K562 (cell line): ENCODE measurements around the gene LCNL1. TPM values are rescaled to one million over a fixed set of nuclear protein-coding genes. Genes with fewer than 3 reads are reported as not detected.
A peak's percentile ranks its signal among the peaks of the same experiment; 100 is the strongest.

Experiments
- ATAC-seq: fragments of 200-7000 bp; cut with Tn5 transposase; 3 replicates; pipeline ENCODE4 v1.9.1; 2020; ENCODE audit warnings: moderate library complexity
- BruUV-seq: library from RNA; stranded (reverse); fragments of 400-500 nt; replicated peaks from 2 replicates; lab custom pipeline; 2021; lab: Mats Ljungman, UMichigan
- CTCF ChIA-PET: fragments of 300-600 bp; formaldehyde crosslinking; extraction: SDS; loops from one replicate; lab custom pipeline; 2021; ENCODE audit warnings: low intra/inter-chr PET ratio; lab: Yijun Ruan, JAX
- POLR2A ChIA-PET: fragments of 300-600, 350-650 bp; sonication (Branson Sonifier 250); formaldehyde crosslinking; extraction: SDS; loops from one replicate; lab custom pipeline; 2021; ENCODE audit warnings: antibody characterized with exemption, inconsistent platforms; lab: Yijun Ruan, JAX
- DNase-seq, 4 experiments: peaks; one replicate each; pipeline versions ENCODE4 v3.0.0 to v3.0.0-alpha.2; 2011 to 2018; ENCODE audit warnings: low spot score in 3 of 4, mixed read lengths in 3 of 4; ENCODE audit errors: extremely low read depth in 1 of 4
- FAIRE-seq: peaks from 2 replicates; lab custom pipeline; 2011; peaks lifted over from hg19 to GRCh38; lab: Jason Lieb, UNC
- H2AFZ ChIP-seq: 2 replicates; pipeline ENCODE4 v1.6.0; 2011; ENCODE audit warnings: low read depth, low read length, control low read depth, inconsistent platforms
- H3K27ac ChIP-seq: fragments of 200-600 bp; 3 replicates; pipeline ENCODE4 v1.8.0; 2011; ENCODE audit warnings: low read depth, mild to moderate bottlenecking, control low read depth, inconsistent platforms, low read length, moderate library complexity, mixed read lengths; ENCODE audit errors: extremely low read depth
- H3K27me3 ChIP-seq, 2 experiments: fragments of 300-600 bp in 1 of 2; 2 replicates in 1 of 2; 3 replicates in 1 of 2; pipeline versions ENCODE4 v1.6.0 to v1.8.0; 2011; ENCODE audit warnings: inconsistent platforms in 2 of 2, low read length in 2 of 2, mild to moderate bottlenecking in 1 of 2, mixed read lengths in 1 of 2, moderate library complexity in 1 of 2; ENCODE audit not compliant: control insufficient read depth in 2 of 2, insufficient read depth in 2 of 2
- H3K36me3 ChIP-seq: fragments of 300-600 bp; 3 replicates; pipeline ENCODE4 v1.8.0; 2011; ENCODE audit warnings: mild to moderate bottlenecking, low read length, inconsistent platforms; ENCODE audit not compliant: control insufficient read depth, insufficient read depth
- H3K4me1 ChIP-seq, 2 experiments: fragments of 200-600 bp in 1 of 2; replicated peaks in 1 of 2; 2 replicates in 1 of 2; 3 replicates in 1 of 2; pipeline versions ENCODE4 v1.5.1 to v1.8.0; 2011; ENCODE audit warnings: inconsistent platforms in 2 of 2, low read length in 2 of 2, mild to moderate bottlenecking in 1 of 2, mixed read lengths in 1 of 2, moderate library complexity in 1 of 2; ENCODE audit not compliant: control insufficient read depth in 2 of 2, insufficient read depth in 2 of 2
- H3K4me2 ChIP-seq: 2 replicates; pipeline ENCODE4 v1.6.1; 2011; ENCODE audit warnings: low read length, control low read depth, inconsistent platforms, mixed read lengths; ENCODE audit not compliant: insufficient read depth
- H3K4me3 ChIP-seq: fragments of 200-600 bp; sonication (generic), shearing (Covaris generic); 2 replicates; pipeline ENCODE4 v1.5.1; 2016; ENCODE audit warnings: control low read depth, inconsistent platforms
- H3K79me2 ChIP-seq: fragments of 200-600 bp; 3 replicates; pipeline ENCODE4 v1.8.0; 2011; ENCODE audit warnings: low read length, inconsistent platforms; ENCODE audit not compliant: control insufficient read depth, insufficient read depth
- H3K9ac ChIP-seq, 2 experiments: 2 replicates each; pipeline versions ENCODE4 v1.6.0 to v1.6.1; 2011; ENCODE audit warnings: low read depth in 2 of 2, low read length in 2 of 2, control low read depth in 1 of 2, inconsistent platforms in 1 of 2, mild to moderate bottlenecking in 1 of 2, mixed read lengths in 1 of 2; ENCODE audit not compliant: insufficient read depth in 1 of 2
- H3K9me1 ChIP-seq: one replicate; pipeline ENCODE4 v1.6.0; 2011; ENCODE audit warnings: inconsistent platforms, mild to moderate bottlenecking, low read length, moderate library complexity; ENCODE audit not compliant: control insufficient read depth, insufficient read depth
- H3K9me3 ChIP-seq: replicated peaks from 2 replicates; pipeline ENCODE4 v1.5.1; 2011; ENCODE audit warnings: low read depth, low read length, inconsistent platforms; ENCODE audit not compliant: control insufficient read depth, insufficient read depth
- H4K20me1 ChIP-seq: replicated peaks from 2 replicates; pipeline ENCODE4 v1.6.1; 2011; ENCODE audit warnings: low read length, inconsistent platforms, mixed read lengths; ENCODE audit not compliant: control insufficient read depth, insufficient read depth
- ADNP ChIP-seq: fragments of 200-800 bp; sonication (Bioruptor generic); IDR thresholded peaks from 2 replicates; pipeline ENCODE4 v1.6.1; 2016; ENCODE audit warnings: missing genetic modification characterization, missing compliant biosample characterization
- CBX3 ChIP-seq, 2 experiments: IDR thresholded peaks; 1 replicate in 1 of 2; 2 replicates in 1 of 2; pipeline ENCODE4 v1.6.1; 2012; ENCODE audit warnings: inconsistent platforms in 2 of 2, low read length in 2 of 2, borderline replicate concordance in 1 of 2, control low read depth in 1 of 2
- EGR1 ChIP-seq: fragments of 450-650 bp; conservative IDR thresholded peaks from 2 replicates; pipeline ENCODE4 v1.6.1; 2017; ENCODE audit warnings: mild to moderate bottlenecking
- FOXJ3 ChIP-seq: sonication (generic); formaldehyde crosslinking; IDR thresholded peaks from 2 replicates; pipeline ENCODE4 v1.4.0; 2020; ENCODE audit warnings: mild to moderate bottlenecking, missing genetic modification reagents
- HNRNPH1 ChIP-seq: fragments of 200-400 bp; formaldehyde crosslinking; optimal IDR thresholded peaks from 2 replicates; pipeline ENCODE3; 2017; ENCODE audit warnings: low read depth, mild to moderate bottlenecking, low read length, moderate library complexity
- HNRNPLL ChIP-seq: fragments of 200-400 bp; formaldehyde crosslinking; IDR thresholded peaks from 2 replicates; pipeline ENCODE4 v1.6.1; 2017; ENCODE audit warnings: low read length, low read depth, mild to moderate bottlenecking; ENCODE audit not compliant: poor library complexity, severe bottlenecking
- MTA3 ChIP-seq: fragments of 450-650 bp; formaldehyde crosslinking; IDR thresholded peaks from 2 replicates; pipeline ENCODE4 v1.6.1; 2017; ENCODE audit warnings: mild to moderate bottlenecking, borderline replicate concordance
- MYBL2 ChIP-seq, 2 experiments: fragments of 450-650 bp in 1 of 2; sonication (generic) in 1 of 2; formaldehyde crosslinking in 1 of 2; IDR thresholded peaks; 2 replicates each; pipeline versions ENCODE4 v1.6.1 to v1.8.1; 2017 to 2022; ENCODE audit warnings: borderline replicate concordance in 1 of 2, inconsistent platforms in 1 of 2, low read depth in 1 of 2, mild to moderate bottlenecking in 1 of 2, missing genetic modification reagents in 1 of 2, moderate library complexity in 1 of 2
- NFATC3 ChIP-seq: fragments of 450-650 bp; IDR thresholded peaks from 2 replicates; pipeline ENCODE4 v1.6.1; 2017; ENCODE audit warnings: mild to moderate bottlenecking
- PHB ChIP-seq: fragments of 250-450 bp; sonication (Bioruptor Pico); IDR thresholded peaks from 2 replicates; pipeline ENCODE4 v1.5.0; 2021
- PML ChIP-seq: IDR thresholded peaks from 2 replicates; pipeline ENCODE4 v1.6.1; 2012; ENCODE audit warnings: low read length, inconsistent platforms
- POLR2G ChIP-seq: fragments of 200-400 bp; formaldehyde crosslinking; IDR thresholded peaks from 2 replicates; pipeline ENCODE4 v1.6.1; 2017; ENCODE audit warnings: low read depth, mild to moderate bottlenecking, antibody characterized with exemption, low read length, moderate library complexity
- POLR3G ChIP-seq: IDR thresholded peaks from 2 replicates; pipeline ENCODE4 v1.6.1; 2011; ENCODE audit not compliant: insufficient read length, insufficient replicate concordance; ENCODE audit errors: extremely low read depth
- RAD21 ChIP-seq, 2 experiments: fragments of 250-450 bp in 1 of 2; fragments of 450-650 bp in 1 of 2; sonication (Bioruptor Pico) in 1 of 2; formaldehyde crosslinking in 1 of 2; IDR thresholded peaks in 1 of 2; conservative IDR thresholded peaks in 1 of 2; 2 replicates each; pipeline versions ENCODE4 v1.4.0 to v1.8.0; 2020 to 2022; ENCODE audit warnings: mild to moderate bottlenecking in 2 of 2, moderate library complexity in 1 of 2
- TEAD1 ChIP-seq, 2 experiments: fragments of 450-650 bp in 1 of 2; sonication (generic) in 1 of 2; formaldehyde crosslinking; IDR thresholded peaks; 2 replicates each; pipeline versions ENCODE4 v1.4.0 to v1.8.0; 2020 to 2022; ENCODE audit warnings: mild to moderate bottlenecking in 2 of 2, missing genetic modification reagents in 1 of 2
- ZNF146 ChIP-seq: IDR thresholded peaks from one replicate; pipeline ENCODE4 v1.6.1; 2018; ENCODE audit warnings: missing compliant biosample characterization; ENCODE audit not compliant: unreplicated experiment
- ZNF24 ChIP-seq: fragments of 450-650 bp; IDR thresholded peaks from 2 replicates; pipeline ENCODE4 v1.6.1; 2016
- ZNF263 ChIP-seq: sonication (generic); formaldehyde crosslinking; IDR thresholded peaks from 2 replicates; pipeline ENCODE4 v1.8.0; 2022; ENCODE audit warnings: mild to moderate bottlenecking, missing genetic modification reagents, borderline replicate concordance
- ZNF444 ChIP-seq: fragments of 250-450 bp; sonication (Bioruptor Pico); IDR thresholded peaks from 2 replicates; pipeline ENCODE4 v1.4.0; 2020; ENCODE audit warnings: mild to moderate bottlenecking, moderate library complexity
- WGBS: fragments of 100-300 bp; shearing (Covaris generic); methylation state at CpG from one replicate; pipeline ENCODE4 v1.1.6; 2016; ENCODE audit warnings: low coverage, mixed read lengths; ENCODE audit not compliant: insufficient coverage; ENCODE audit errors: missing lambda C conversion rate; 5-methylcytosine and 5-hydroxymethylcytosine counted together
- in situ Hi-C: fragments of 300-500 bp; cut with MboI; formaldehyde crosslinking; loops from 4 replicates; pipeline ENCODE4 v1.15.0; 2018; ENCODE audit warnings: inconsistent platforms, mixed read lengths
- intact Hi-C: fragments of 100-400 bp; cut with micrococcal nuclease; formaldehyde crosslinking; loops from 2 replicates; pipeline ENCODE4 v1.14.2; 2022
- polyA plus RNA-seq, 8 experiments: library from polyadenylated mRNA; depleted of rRNA in 4 of 8; stranded (reverse) in 5 of 8; unstranded in 3 of 8; fragments of >200 nt; fragmentation: Nextera tagmentation in 2 of 8; fragmentation: Illumina TruSeq in 1 of 8; extraction: Ambion mirVana in 2 of 8; extraction: Trizol in 1 of 8; gene quantifications; 2 replicates each; pipeline versions ENCODE4 v1.2.1 to v1.2.3, GENCODE V29; 2011 to 2014; ENCODE audit warnings: inconsistent platforms in 1 of 8, missing spikeins in 1 of 8
- total RNA-seq, 7 experiments: library from RNA; depleted of rRNA in 6 of 7; stranded (reverse); fragments of >200 nt in 6 of 7; fragmentation: Illumina TruSeq in 2 of 7; extraction: Trizol in 2 of 7; gene quantifications; 2 replicates each; pipeline versions ENCODE4 v1.2.1 to v1.2.3, GENCODE V29; 2011 to 2021; ENCODE audit warnings: low replicate concordance in 1 of 7
- TF ChIP-seq, protein P1 (sequence below): fragments of 250-450 bp; sonication (Bioruptor Pico); IDR thresholded peaks from 2 replicates; pipeline ENCODE4 v1.5.0; 2021; ENCODE audit warnings: mild to moderate bottlenecking, moderate library complexity
- TF ChIP-seq, protein P2 (sequence below): IDR thresholded peaks from 2 replicates; pipeline ENCODE4 v1.6.1; 2011; ENCODE audit not compliant: insufficient read length; ENCODE audit errors: extremely low read depth

The LCNL1 gene
- total and polyA plus RNA-seq, 9 of the 15 experiments (the other 6 are each of a cell fraction or from before 2014, with no cell fraction given): 0.04 to 0.16 (median 0.04) TPM; not detected in 4

DNA sequence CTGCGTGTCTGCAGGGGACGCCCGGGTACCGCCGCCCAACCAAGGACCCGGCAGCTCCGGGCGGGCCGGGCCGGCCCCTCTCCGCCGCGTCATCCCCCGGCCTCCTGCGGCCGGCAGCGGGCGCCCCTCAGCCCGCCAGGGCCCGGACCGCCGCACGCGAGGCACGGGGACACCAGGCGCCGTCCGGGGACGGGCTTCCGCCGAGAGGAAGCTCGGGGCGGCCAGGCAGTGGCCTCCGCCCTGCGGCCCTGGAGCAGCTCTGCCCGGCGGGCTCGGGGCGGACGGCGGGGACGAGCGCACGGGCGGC is 38.6 kb upstream of the LCNL1 start:
- Histone ChIP-seq H3K9me1 (peaks cover 5% of the 10 kb centered on the region), H3K27me3 (no peaks in the 10 kb centered on the region), H3K4me1 (peaks cover 24 to 92% of the 10 kb centered on the region in 2 experiments), H3K9ac (peak overlapping the region; percentile 90 to 98), H4K20me1 (no peaks in the 10 kb centered on the region), H3K4me3 (peak overlapping the region; percentile 95), H3K4me2 (peak overlapping the region; percentile 88), H2AFZ (peak overlapping the region; percentile 81), H3K9me3 (no peaks in the 10 kb centered on the region), H3K79me2 (peaks cover 26% of the 10 kb centered on the region), H3K36me3 (peaks cover 43% of the 10 kb centered on the region; the same call in 2 of the 3 replicates), H3K27ac (peak overlapping the region; percentile 91)
- WGBS: 0% methylated on average over 13 of the region's 45 CpGs
- intact Hi-C loops: loop anchor here (2.0 to 5.0 kb wide), 2 partner anchors 85 to 97 kb away; partner anchors contain the start of genes ABCA2 and PHPT1
- in situ Hi-C loops: no loop called here
- peak in 1 of 4 experiments; percentile 71 for DNase-seq
- no TSS peak for BruUV-seq
- ChIA-PET POLR2A (interaction anchor here (0.6 to 1.2 kb wide), 5 partner anchors 14 to 63 kb away, joined by 3 to 4 read pairs (median 3); partner anchors contain the start of gene PAXX), CTCF (no interaction called here)
- peak; percentile 65 for ATAC-seq
- no peak for FAIRE-seq
- TF ChIP-seq PML (no peak), ADNP (tag) (no peak), PHB (CRISPR knock-in tag) (no peak), CBX3 (IDR thresholded peaks at IDR 0.05; ENCODE audit: borderline replicate concordance in 1 of 2, low read length in 2 of 2) (no peak), MTA3 (no peak), TEAD1 (CRISPR knock-in tag; IDR thresholded peaks at IDR 0.05) (no peak), RAD21 (CRISPR knock-in tag; conservative IDR thresholded peaks at IDR 0.05 in 1 of 2, IDR thresholded peaks at IDR 0.05 in 1 of 2) (no peak), EGR1 (no peak), FOXJ3 (CRISPR knock-in tag) (no peak), HNRNPLL (no peak), POLR3G (no peak), ZNF444 (CRISPR knock-in tag) (no peak), NFATC3 (no peak), HNRNPH1 (no peak), ZNF24 (no peak), POLR2G (peak; percentile 80), ZNF263 (CRISPR knock-in tag) (no peak), ZNF146 (CRISPR knock-in tag) (no peak), MYBL2 (IDR thresholded peaks at IDR 0.05; ENCODE audit: low read depth) (no peak), MYBL2 (CRISPR knock-in tag; IDR thresholded peaks at IDR 0.05; ENCODE audit: borderline replicate concordance) (no peak)
- TF ChIP-seq, protein P1, sequence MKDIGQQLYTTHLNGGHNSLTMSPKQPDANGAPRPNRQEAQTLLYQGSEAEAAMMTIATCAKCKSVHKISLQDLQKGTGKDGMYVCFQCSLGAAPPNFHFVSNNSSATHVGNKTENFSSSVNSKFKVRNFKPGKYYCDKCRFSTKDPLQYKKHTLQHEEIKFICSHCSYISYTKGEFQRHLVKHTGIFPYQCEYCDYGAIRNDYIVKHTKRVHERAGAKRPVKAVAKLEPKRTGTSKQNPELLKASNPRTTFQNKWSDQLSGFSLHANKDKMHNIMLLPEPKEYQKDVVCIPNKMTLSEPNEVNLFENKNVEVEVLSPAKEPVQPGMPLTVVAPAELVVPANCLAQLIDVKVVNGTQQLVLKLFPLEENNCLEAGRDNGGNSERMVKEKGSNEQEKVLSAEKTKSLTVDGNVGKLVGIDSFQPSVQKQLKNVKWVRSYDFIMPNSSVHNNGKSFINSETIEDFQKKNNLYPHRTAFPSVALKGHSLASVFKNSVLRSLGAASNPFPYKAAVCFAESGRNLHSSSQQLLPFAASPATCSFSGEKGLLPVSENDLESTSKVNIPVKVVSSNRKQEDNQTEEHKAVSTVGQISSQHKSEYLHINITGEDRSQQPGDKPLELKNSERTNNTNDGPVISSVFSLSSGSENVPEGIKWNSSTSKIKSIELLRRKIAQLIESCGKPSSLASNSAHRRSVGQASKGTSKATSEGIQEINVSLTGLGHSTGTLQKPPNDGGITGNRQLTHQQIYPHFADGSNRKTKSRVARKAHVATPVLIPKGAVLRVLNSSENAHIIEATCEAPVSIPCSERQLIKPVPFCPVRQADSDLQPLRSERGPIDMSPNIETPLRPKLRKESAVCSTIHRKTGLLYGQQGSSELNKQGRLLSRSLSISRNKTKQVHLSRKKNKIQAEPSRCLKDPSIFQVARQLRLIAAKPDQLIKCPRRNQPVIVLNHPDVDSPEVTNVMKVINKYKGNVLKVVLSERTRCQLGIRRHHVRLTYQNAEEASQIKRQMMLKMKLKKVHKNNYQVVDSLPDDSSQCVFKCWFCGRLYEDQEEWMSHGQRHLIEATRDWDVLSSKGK (CRISPR knock-in tag): no peak
- TF ChIP-seq, protein P2, sequence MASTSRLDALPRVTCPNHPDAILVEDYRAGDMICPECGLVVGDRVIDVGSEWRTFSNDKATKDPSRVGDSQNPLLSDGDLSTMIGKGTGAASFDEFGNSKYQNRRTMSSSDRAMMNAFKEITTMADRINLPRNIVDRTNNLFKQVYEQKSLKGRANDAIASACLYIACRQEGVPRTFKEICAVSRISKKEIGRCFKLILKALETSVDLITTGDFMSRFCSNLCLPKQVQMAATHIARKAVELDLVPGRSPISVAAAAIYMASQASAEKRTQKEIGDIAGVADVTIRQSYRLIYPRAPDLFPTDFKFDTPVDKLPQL: no peak
